ENCODE results near the gene TENT5C. TPM values are rescaled to one million over a fixed set of nuclear protein-coding genes. Genes with fewer than 3 reads are reported as not detected.

Gene TENT5C
- total RNA-seq, 1 experiment from 2014 or later = 19.8 TPM

DNA sequence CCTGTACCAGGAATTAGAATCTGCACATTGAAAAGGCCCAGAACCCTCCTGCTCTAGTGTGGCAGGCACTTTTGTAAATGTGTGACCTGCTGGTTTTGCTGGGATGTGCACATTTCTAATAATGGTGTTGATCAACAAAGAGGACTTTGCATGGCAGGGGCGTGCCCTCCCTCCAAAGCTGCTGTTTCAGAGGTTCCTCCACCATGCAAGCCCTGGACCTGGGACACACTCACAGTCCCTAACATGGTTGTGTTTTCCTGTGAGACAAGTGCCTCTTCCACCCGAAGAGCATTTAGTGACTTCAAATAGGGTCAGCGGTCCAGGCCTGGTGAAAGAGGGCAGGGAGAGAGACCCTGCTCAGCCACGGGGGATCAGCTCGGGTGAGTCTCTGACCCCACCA lies 28.1 kb downstream of the TENT5C start:
- no peaks in the 10 kb centered on the region for H3K36me3 ChIP-seq (ENCODE audit: control insufficient read depth, insufficient read depth, low read length)
- H3K4me1 ChIP-seq = peaks cover 15% of the 10 kb centered on the region
- Mint-ChIP-seq H3K27me3 (ENCODE audit: insufficient read depth, unreplicated experiment) (no peaks in the 10 kb centered on the region), H3K4me1 (ENCODE audit: low read depth, unreplicated experiment) (peaks cover 23% of the 10 kb centered on the region), H3K36me3 (ENCODE audit: insufficient read depth, unreplicated experiment) (peaks cover 17% of the 10 kb centered on the region), H3K4me3 (ENCODE audit: unreplicated experiment) (no peak overlapping the region), H3K9me3 (ENCODE audit: unreplicated experiment) (no peaks in the 10 kb centered on the region), H3K27ac (ENCODE audit: unreplicated experiment) (no peak overlapping the region)
- ChIA-PET CTCF (no interaction called here), POLR2A (no interaction called here)
- H3K9me3 ChIP-seq = no peaks in the 10 kb centered on the region
- intact Hi-C loops (cut with micrococcal nuclease; ENCODE audit: unreplicated experiment) = loop anchor here (10.0 kb wide), 1 partner anchor 261 kb away; no protein-coding TSS in a partner anchor
- no peak overlapping the region for H3K4me3 ChIP-seq (ENCODE audit: low read depth, low read length)
- no peak for DNase-seq
- TF ChIP-seq, protein P1, sequence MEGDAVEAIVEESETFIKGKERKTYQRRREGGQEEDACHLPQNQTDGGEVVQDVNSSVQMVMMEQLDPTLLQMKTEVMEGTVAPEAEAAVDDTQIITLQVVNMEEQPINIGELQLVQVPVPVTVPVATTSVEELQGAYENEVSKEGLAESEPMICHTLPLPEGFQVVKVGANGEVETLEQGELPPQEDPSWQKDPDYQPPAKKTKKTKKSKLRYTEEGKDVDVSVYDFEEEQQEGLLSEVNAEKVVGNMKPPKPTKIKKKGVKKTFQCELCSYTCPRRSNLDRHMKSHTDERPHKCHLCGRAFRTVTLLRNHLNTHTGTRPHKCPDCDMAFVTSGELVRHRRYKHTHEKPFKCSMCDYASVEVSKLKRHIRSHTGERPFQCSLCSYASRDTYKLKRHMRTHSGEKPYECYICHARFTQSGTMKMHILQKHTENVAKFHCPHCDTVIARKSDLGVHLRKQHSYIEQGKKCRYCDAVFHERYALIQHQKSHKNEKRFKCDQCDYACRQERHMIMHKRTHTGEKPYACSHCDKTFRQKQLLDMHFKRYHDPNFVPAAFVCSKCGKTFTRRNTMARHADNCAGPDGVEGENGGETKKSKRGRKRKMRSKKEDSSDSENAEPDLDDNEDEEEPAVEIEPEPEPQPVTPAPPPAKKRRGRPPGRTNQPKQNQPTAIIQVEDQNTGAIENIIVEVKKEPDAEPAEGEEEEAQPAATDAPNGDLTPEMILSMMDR (IDR thresholded peaks at IDR 0.05; ENCODE audit: insufficient read depth in 1 of 2, low read depth in 1 of 2, low read length in 1 of 2, severe bottlenecking in 1 of 2, unreplicated experiment in 1 of 2) = no peak
- BruUV-seq (replicated peaks) = no TSS peak
- H3K27me3 ChIP-seq (replicated peaks; ENCODE audit: control insufficient read depth, insufficient read depth, low read length) = no peaks in the 10 kb centered on the region

DNA sequence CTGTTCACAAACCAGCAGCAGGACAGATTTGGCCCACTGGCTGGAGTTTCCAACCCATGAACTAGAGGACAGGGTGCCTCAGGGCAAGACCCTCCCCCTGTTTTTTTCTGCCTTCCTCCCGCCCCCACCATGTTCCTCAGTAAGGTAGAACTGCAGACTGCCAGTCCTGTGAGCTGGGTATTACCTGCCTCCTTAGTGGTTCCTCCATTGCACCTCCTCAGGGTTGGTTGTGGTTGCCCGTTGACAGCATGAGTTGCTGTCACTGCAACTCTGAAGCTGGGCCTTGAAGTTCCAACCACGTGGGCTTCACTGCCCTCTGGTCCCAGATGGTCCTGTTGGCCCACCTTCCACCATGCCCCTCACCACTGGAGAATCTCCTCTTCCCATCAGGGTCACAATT lies 28.8 kb downstream of the TENT5C start:
- DNase-seq = no peak
- Mint-ChIP-seq H3K36me3 (ENCODE audit: insufficient read depth, unreplicated experiment) (peaks cover 10% of the 10 kb centered on the region), H3K27me3 (ENCODE audit: insufficient read depth, unreplicated experiment) (no peaks in the 10 kb centered on the region), H3K9me3 (ENCODE audit: unreplicated experiment) (no peaks in the 10 kb centered on the region), H3K4me1 (ENCODE audit: low read depth, unreplicated experiment) (peaks cover 16% of the 10 kb centered on the region), H3K4me3 (ENCODE audit: unreplicated experiment) (no peak overlapping the region), H3K27ac (ENCODE audit: unreplicated experiment) (no peak overlapping the region)
- Histone ChIP-seq H3K4me1 (peaks cover 15% of the 10 kb centered on the region), H3K4me3 (ENCODE audit: low read depth, low read length) (no peak overlapping the region), H3K27me3 (replicated peaks; ENCODE audit: control insufficient read depth, insufficient read depth, low read length) (no peaks in the 10 kb centered on the region), H3K36me3 (ENCODE audit: control insufficient read depth, insufficient read depth, low read length) (no peaks in the 10 kb centered on the region), H3K9me3 (no peaks in the 10 kb centered on the region)
- POLR2A ChIA-PET = no interaction called here
- CTCF ChIA-PET = no interaction called here
- intact Hi-C loops (cut with micrococcal nuclease; ENCODE audit: unreplicated experiment) = loop anchor here (10.0 kb wide), 1 partner anchor 260 kb away; no protein-coding TSS in a partner anchor
- TF ChIP-seq, protein P1 (IDR thresholded peaks at IDR 0.05; ENCODE audit: insufficient read depth in 1 of 2, low read depth in 1 of 2, low read length in 1 of 2, severe bottlenecking in 1 of 2, unreplicated experiment in 1 of 2) = no peak
- no TSS peak for BruUV-seq (replicated peaks)

DNA sequence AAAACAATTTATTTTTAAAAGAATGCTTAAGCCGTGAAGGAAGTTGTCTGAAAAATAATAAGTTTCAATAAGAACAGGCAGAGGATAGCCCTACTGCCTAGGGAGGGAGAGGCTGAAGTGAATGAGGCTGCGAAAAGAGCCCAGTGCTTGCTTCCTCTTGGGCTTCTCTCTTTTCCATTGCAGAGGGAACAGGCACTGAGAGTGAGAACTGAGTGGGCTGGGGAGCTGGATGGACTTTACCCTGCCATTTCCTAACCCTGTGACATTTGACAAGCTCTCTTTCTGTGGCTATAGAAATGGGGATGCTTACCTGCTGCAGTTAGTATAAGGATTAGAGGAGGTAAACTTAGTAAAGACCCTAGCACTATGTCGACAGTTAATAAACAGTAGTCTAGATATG lies 30.0 kb downstream of the TENT5C start:
- no peaks in the 10 kb centered on the region for H3K9me3 ChIP-seq
- no peak overlapping the region for H3K4me3 ChIP-seq (ENCODE audit: low read depth, low read length)
- no peaks in the 10 kb centered on the region for H3K36me3 ChIP-seq (ENCODE audit: control insufficient read depth, insufficient read depth, low read length)
- ChIA-PET CTCF (interaction anchor here (0.6 to 2.4 kb wide), 2 partner anchors 9 to 118 kb away, joined by 3 to 6 read pairs; no protein-coding TSS in a partner anchor), POLR2A (interaction anchor here (0.6 to 1.0 kb wide), 2 partner anchors 29 to 39 kb away, joined by 3 to 4 read pairs; no protein-coding TSS in a partner anchor)
- TF ChIP-seq, protein P1 (IDR thresholded peaks at IDR 0.05; ENCODE audit: insufficient read depth in 1 of 2, low read depth in 1 of 2, low read length in 1 of 2, severe bottlenecking in 1 of 2, unreplicated experiment in 1 of 2) = no peak
- DNase-seq = peak in 1 of 2 experiments; percentile 48
- no peak overlapping the region for H3K4me3 Mint-ChIP-seq (ENCODE audit: unreplicated experiment)
- no peaks in the 10 kb centered on the region for H3K27me3 Mint-ChIP-seq (ENCODE audit: insufficient read depth, unreplicated experiment)
- BruUV-seq (replicated peaks) = no TSS peak
- H3K4me1 Mint-ChIP-seq (ENCODE audit: low read depth, unreplicated experiment) = peaks cover 16% of the 10 kb centered on the region
- no peaks in the 10 kb centered on the region for H3K27me3 ChIP-seq (replicated peaks; ENCODE audit: control insufficient read depth, insufficient read depth, low read length)
- H3K4me1 ChIP-seq = peaks cover 15% of the 10 kb centered on the region
- no peak overlapping the region for H3K27ac Mint-ChIP-seq (ENCODE audit: unreplicated experiment)
- H3K36me3 Mint-ChIP-seq (ENCODE audit: insufficient read depth, unreplicated experiment) = no peaks in the 10 kb centered on the region
- intact Hi-C loops (cut with micrococcal nuclease; ENCODE audit: unreplicated experiment) = loop anchor here (1.0 to 10.0 kb wide), 2 partner anchors 118 to 259 kb away; no protein-coding TSS in a partner anchor
- no peaks in the 10 kb centered on the region for H3K9me3 Mint-ChIP-seq (ENCODE audit: unreplicated experiment)

All from Caco-2 (cell line).